Spleen (tissue), 11 donors: ENCODE results near the gene NEFH. TPM values are rescaled to one million over a fixed set of nuclear protein-coding genes. Genes with fewer than 3 reads are reported as not detected.
A peak's percentile ranks its signal among the peaks of the same experiment; 100 is the strongest.

ENCODE experiments used
- DNase-seq: peaks from one replicate; pipeline ENCODE4 v3.0.0-alpha.2; 2020
- H3K27ac ChIP-seq, 8 donors: fragments of 200-600 bp; sonication (generic) in 7 of 8; 1 replicate in 4 of 8; 2 replicates in 4 of 8; pipeline versions ENCODE4 v1.5.0 to v1.8.0; 2016 to 2021; ENCODE audit warnings: inconsistent platforms in 4 of 8, mild to moderate bottlenecking in 4 of 8, moderate library complexity in 1 of 8
- H3K27me3 ChIP-seq, 7 donors: fragments of 200-600 bp; sonication (generic) in 6 of 7; replicated peaks in 1 of 7; 1 replicate in 4 of 7; 2 replicates in 3 of 7; pipeline versions ENCODE4 v1.5.0 to v1.8.0; 2016 to 2021; ENCODE audit warnings: inconsistent platforms in 3 of 7, mild to moderate bottlenecking in 1 of 7
- H3K36me3 ChIP-seq, 6 donors: fragments of 200-600 bp; sonication (generic) in 5 of 6; 1 replicate in 4 of 6; 2 replicates in 2 of 6; pipeline versions ENCODE4 v1.5.0 to v1.8.0; 2016 to 2021; ENCODE audit warnings: inconsistent platforms in 2 of 6
- H3K4me1 ChIP-seq, 6 donors: fragments of 200-600 bp; sonication (generic) in 5 of 6; 1 replicate in 3 of 6; 2 replicates in 3 of 6; pipeline versions ENCODE4 v1.5.0 to v1.8.0; 2016 to 2021; ENCODE audit warnings: inconsistent platforms in 3 of 6
- H3K4me3 ChIP-seq, 8 donors: fragments of 200-600 bp; sonication (generic) in 7 of 8; 1 replicate in 4 of 8; 2 replicates in 4 of 8; pipeline versions ENCODE4 v1.5.0 to v1.8.0; 2016 to 2021; ENCODE audit warnings: inconsistent platforms in 4 of 8, mild to moderate bottlenecking in 4 of 8, moderate library complexity in 2 of 8
- H3K9me3 ChIP-seq, 8 donors: fragments of 200-600 bp; sonication (generic) in 7 of 8; 1 replicate in 4 of 8; 2 replicates in 4 of 8; pipeline versions ENCODE4 v1.5.0 to v1.8.0; 2016 to 2021; ENCODE audit warnings: inconsistent platforms in 4 of 8
- POLR2A ChIP-seq, 3 donors: fragments of 450-650 bp; IDR thresholded peaks; one replicate each; pipeline ENCODE4 v1.5.1; 2017; ENCODE audit warnings: antibody characterized with exemption in 3 of 3, mild to moderate bottlenecking in 1 of 3
- POLR2AphosphoS5 ChIP-seq, 3 donors: sonication (generic); formaldehyde crosslinking; IDR thresholded peaks; one replicate each; pipeline ENCODE4 v1.5.1; 2017; ENCODE audit warnings: antibody characterized with exemption in 3 of 3
- WGBS, 5 donors: extraction: QIAGEN DNeasy Blood & Tissue Kit in 3 of 5; methylation state at CpG; one replicate each; pipeline versions ENCODE4 v1.1.5 to v1.1.7; 2013 to 2018; 5-methylcytosine and 5-hydroxymethylcytosine counted together
- intact Hi-C: fragments of 100-400 bp; cut with DNase I; formaldehyde crosslinking; loops from one replicate; pipeline ENCODE4 v1.15.0; 2023; ENCODE audit warnings: low total_unique reads
- polyA plus RNA-seq, 3 donors: library from polyadenylated mRNA; stranded (reverse); fragments of 200-250 nt; gene quantifications; one replicate each; pipeline ENCODE4 v1.2.1, GENCODE V29; 2013
- total RNA-seq, 7 donors: library from RNA; depleted of rRNA in 3 of 7; stranded (reverse); fragments of >200 nt in 3 of 7; fragmentation: NEBNext Ultra II Directional in 4 of 7; extraction: Animal tissue kit (Norgen Biotek cat#: 25700) in 4 of 7; gene quantifications; one replicate each; pipeline versions ENCODE4 v1.1.0 to v1.2.1, GENCODE V29; 2016 to 2021
- TF ChIP-seq, protein P1 (sequence below), 11 experiments: fragments of 200-600 bp in 7 of 11; fragments of 450-650 bp in 4 of 11; sonication (generic) in 4 of 11; IDR thresholded peaks in 8 of 11; conservative IDR thresholded peaks in 3 of 11; 1 replicate in 7 of 11; 2 replicates in 4 of 11; pipeline versions ENCODE4 v1.4.0 to v1.8.0; 2016 to 2021; ENCODE audit warnings: antibody characterized with exemption in 11 of 11, inconsistent platforms in 4 of 11, mild to moderate bottlenecking in 1 of 11
- donor health status: healthy with polysubstance abuse.
- donor health status: DM: no; HTN: no; CAD: no; lungs with moderate emphysema.
- donor health status: DM: no; HTN: no; CAD: no.
- donor health status: Bipolar disorder and iron deficiency.
- donor health status: healthy.
- donor health status: DM: no; HTN: no; CAD: no.
- donor health status: DM: yes; HTN: yes; CAD: no.

Gene NEFH
- total and polyA plus RNA-seq, 10 donors, result 0.50 to 1.7 (median 1.2) TPM

DNA sequence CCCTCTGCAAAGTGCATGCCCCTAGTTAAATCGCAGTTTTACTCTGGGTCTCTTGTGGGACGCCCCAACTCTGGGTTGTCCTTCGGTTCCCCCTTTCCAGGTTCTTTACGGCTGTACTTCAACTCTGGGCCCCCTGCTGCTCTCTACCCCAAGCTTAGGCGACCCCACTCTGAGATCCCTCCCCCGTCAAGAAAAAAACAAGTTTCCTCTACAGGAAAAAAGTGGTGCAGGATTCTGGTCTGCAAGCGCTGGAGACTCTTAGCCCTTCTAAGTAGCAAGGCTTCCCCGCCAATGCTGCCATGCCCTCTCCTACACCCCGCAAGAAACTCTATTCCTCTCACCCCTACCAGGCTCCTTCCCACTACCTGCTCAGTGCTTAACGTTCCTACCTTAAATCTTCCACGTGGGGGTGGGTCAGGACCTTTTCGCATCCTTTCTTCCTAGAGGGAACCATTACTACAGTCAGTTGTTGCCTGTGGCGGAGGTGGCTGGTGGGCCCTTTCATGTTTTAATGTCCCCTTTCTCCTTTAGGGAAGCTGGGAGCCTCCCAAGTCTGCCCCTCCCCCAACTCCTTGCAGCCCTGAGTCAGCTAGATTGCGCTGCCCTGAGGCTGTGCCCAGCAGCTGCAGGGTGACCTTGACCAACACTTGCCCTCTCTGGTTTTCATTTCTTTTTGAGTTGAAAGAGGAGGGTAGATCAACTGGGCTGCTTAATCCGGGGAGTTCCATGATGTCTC lies 1.4 kb downstream of the NEFH start:
- H3K4me1 ChIP-seq, result peaks cover 2 to 50% (median 35%) of the 10 kb centered on the region in 6 donors
- 14 to 20% (median 17%) methylated on average over 15 of the region's 15 CpGs for WGBS, 5 donors
- H3K27me3 ChIP-seq, result peaks cover 0 to 62% (median 40%) of the 10 kb centered on the region in 7 donors
- H3K4me3 ChIP-seq, result peak overlapping the region in 6 of 8 donors; percentile 3 to 60 (median 34)
- TF ChIP-seq, protein P1, sequence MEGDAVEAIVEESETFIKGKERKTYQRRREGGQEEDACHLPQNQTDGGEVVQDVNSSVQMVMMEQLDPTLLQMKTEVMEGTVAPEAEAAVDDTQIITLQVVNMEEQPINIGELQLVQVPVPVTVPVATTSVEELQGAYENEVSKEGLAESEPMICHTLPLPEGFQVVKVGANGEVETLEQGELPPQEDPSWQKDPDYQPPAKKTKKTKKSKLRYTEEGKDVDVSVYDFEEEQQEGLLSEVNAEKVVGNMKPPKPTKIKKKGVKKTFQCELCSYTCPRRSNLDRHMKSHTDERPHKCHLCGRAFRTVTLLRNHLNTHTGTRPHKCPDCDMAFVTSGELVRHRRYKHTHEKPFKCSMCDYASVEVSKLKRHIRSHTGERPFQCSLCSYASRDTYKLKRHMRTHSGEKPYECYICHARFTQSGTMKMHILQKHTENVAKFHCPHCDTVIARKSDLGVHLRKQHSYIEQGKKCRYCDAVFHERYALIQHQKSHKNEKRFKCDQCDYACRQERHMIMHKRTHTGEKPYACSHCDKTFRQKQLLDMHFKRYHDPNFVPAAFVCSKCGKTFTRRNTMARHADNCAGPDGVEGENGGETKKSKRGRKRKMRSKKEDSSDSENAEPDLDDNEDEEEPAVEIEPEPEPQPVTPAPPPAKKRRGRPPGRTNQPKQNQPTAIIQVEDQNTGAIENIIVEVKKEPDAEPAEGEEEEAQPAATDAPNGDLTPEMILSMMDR (IDR thresholded peaks at IDR 0.05 in 8 of 11, conservative IDR thresholded peaks at IDR 0.05 in 3 of 11), result no peak
- no peak for TF ChIP-seq POLR2AphosphoS5 (IDR thresholded peaks at IDR 0.05)
- peaks cover 0 to 9% (median 0%) of the 10 kb centered on the region in 8 donors for H3K9me3 ChIP-seq
- H3K36me3 ChIP-seq, result no peaks in the 10 kb centered on the region
- H3K27ac ChIP-seq, result no peak overlapping the region
- DNase-seq, result no peak
- intact Hi-C loops, result no loop called here

- no peak for DNase-seq
- 56 to 63% (median 59%) methylated on average over 6 to 11 of the region's 11 CpGs for WGBS, 5 donors
- no peaks in the 10 kb centered on the region for H3K36me3 ChIP-seq
- peaks cover 2 to 50% (median 35%) of the 10 kb centered on the region in 6 donors for H3K4me1 ChIP-seq
- no peak overlapping the region for H3K27ac ChIP-seq
- no peak overlapping the region for H3K4me3 ChIP-seq
- intact Hi-C loops, result no loop called here
- TF ChIP-seq POLR2A (IDR thresholded peaks at IDR 0.05), result no peak
- TF ChIP-seq, protein P1 (IDR thresholded peaks at IDR 0.05 in 8 of 11, conservative IDR thresholded peaks at IDR 0.05 in 3 of 11), result no peak
- TF ChIP-seq POLR2AphosphoS5 (IDR thresholded peaks at IDR 0.05), result no peak
- peaks cover 0 to 60% (median 40%) of the 10 kb centered on the region in 7 donors for H3K27me3 ChIP-seq
- H3K9me3 ChIP-seq, result peaks cover 0 to 9% (median 0%) of the 10 kb centered on the region in 8 donors
Observed at GRCh38 chr22:29482253-29482652, 2.2 kb downstream of the NEFH start.

DNA sequence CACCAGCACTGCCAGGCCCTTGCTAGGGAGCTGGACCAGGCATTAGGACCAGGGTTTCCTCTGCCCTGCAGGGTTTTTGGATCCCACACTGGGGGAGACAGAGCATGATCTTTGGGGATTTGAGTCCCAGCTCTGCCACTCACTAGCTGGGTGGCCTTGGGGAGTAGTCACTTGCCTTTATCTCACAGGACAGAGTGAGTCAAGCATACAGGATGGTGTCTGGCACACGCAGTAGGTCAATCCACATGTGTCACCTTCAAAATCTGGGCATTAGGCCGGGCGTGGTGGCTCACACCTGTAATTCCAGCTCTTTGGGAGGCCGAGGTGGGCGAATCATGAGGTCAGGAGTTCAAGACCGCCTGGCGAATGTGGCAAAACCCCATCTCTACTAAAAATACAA lies 2.7 kb downstream of the NEFH start:
- Histone ChIP-seq H3K27me3 (peaks cover 0 to 55% (median 39%) of the 10 kb centered on the region in 7 donors), H3K27ac (no peak overlapping the region), H3K4me3 (no peak overlapping the region), H3K9me3 (peaks cover 0 to 9% (median 0%) of the 10 kb centered on the region in 8 donors), H3K4me1 (peaks cover 2 to 50% (median 35%) of the 10 kb centered on the region in 6 donors), H3K36me3 (no peaks in the 10 kb centered on the region)
- no peak for DNase-seq
- intact Hi-C loops, result no loop called here
- WGBS, 5 donors, result 86 to 94% (median 91%) methylated on average over 6 to 7 of the region's 7 CpGs
- TF ChIP-seq POLR2A (IDR thresholded peaks at IDR 0.05) (no peak), POLR2AphosphoS5 (IDR thresholded peaks at IDR 0.05) (no peak)
- TF ChIP-seq, protein P1 (IDR thresholded peaks at IDR 0.05 in 8 of 11, conservative IDR thresholded peaks at IDR 0.05 in 3 of 11), result no peak

- TF ChIP-seq POLR2A (IDR thresholded peaks at IDR 0.05), result no peak
- TF ChIP-seq, protein P1 (IDR thresholded peaks at IDR 0.05 in 8 of 11, conservative IDR thresholded peaks at IDR 0.05 in 3 of 11), result no peak
- TF ChIP-seq POLR2AphosphoS5 (IDR thresholded peaks at IDR 0.05), result no peak
- H3K27ac ChIP-seq, result no peak overlapping the region
- H3K9me3 ChIP-seq, result peaks cover 0 to 9% (median 0%) of the 10 kb centered on the region in 8 donors
- H3K36me3 ChIP-seq, result no peaks in the 10 kb centered on the region
- H3K27me3 ChIP-seq, result peaks cover 0 to 50% (median 34%) of the 10 kb centered on the region in 7 donors
- H3K4me1 ChIP-seq, result peaks cover 2 to 45% (median 35%) of the 10 kb centered on the region in 6 donors
- WGBS, 5 donors, result 87 to 99% (median 97%) methylated on average over 13 of the region's 13 CpGs
- H3K4me3 ChIP-seq, result no peak overlapping the region
- no peak for DNase-seq
- intact Hi-C loops, result no loop called here
Observed at GRCh38 chr22:29483254-29483653, 3.2 kb downstream of the NEFH start.
